Coronary artery (tissue), 2 donors: Measurements from ENCODE around the gene SCAP.

Experiments
- DNase-seq: peaks from one replicate; pipeline ENCODE4 v3.0.0-alpha.2; 2017; ENCODE audit warnings: low spot score
- H3K27ac ChIP-seq, 2 donors: fragments of 200-600 bp; sonication (generic); one replicate each; pipeline ENCODE4 v1.5.1; 2016 to 2019
- H3K4me3 ChIP-seq: fragments of 200-600 bp; sonication (generic); 2 replicates; pipeline ENCODE4 v1.5.1; 2016; ENCODE audit warnings: mild to moderate bottlenecking, moderate library complexity
- CTCF ChIP-seq: fragments of 200-600 bp; sonication (generic); IDR thresholded peaks from one replicate; pipeline ENCODE4 v1.5.1; 2019; ENCODE audit warnings: antibody characterized with exemption

Gene SCAP

GRCh38 chr3:47441796-47442551 is 33.8 kb downstream of the SCAP start:
- no peak overlapping the region for H3K4me3 ChIP-seq
- no peak overlapping the region for H3K27ac ChIP-seq
- no peak for TF ChIP-seq CTCF
- no peak for DNase-seq

- Histone ChIP-seq H3K27ac (no peak overlapping the region), H3K4me3 (no peak overlapping the region)
- TF ChIP-seq CTCF: no peak
- DNase-seq: no peak
Observed at GRCh38 chr3:47440131-47440530, 35.6 kb downstream of the SCAP start.

- no peak for DNase-seq
- TF ChIP-seq CTCF: no peak
- Histone ChIP-seq H3K27ac (no peak overlapping the region), H3K4me3 (no peak overlapping the region)
Observed at GRCh38 chr3:47436180-47436579, 39.6 kb downstream of the SCAP start.

GRCh38 chr3:47434849-47435248 is 40.9 kb downstream of the SCAP start:
- Histone ChIP-seq H3K4me3 (no peak overlapping the region), H3K27ac (no peak overlapping the region)
- TF ChIP-seq CTCF: no peak
- no peak for DNase-seq

- no peak overlapping the region for H3K27ac ChIP-seq
- no peak overlapping the region for H3K4me3 ChIP-seq
- DNase-seq: no peak
- no peak for TF ChIP-seq CTCF
Observed at GRCh38 chr3:47433796-47434195, 41.9 kb downstream of the SCAP start.

- DNase-seq: no peak
- H3K4me3 ChIP-seq: no peak overlapping the region
- no peak for TF ChIP-seq CTCF
Observed at GRCh38 chr3:47432673-47433072, 43.1 kb downstream of the SCAP start.

GRCh38 chr3:47431225-47431624 is 44.5 kb downstream of the SCAP start:
- Histone ChIP-seq H3K4me3 (no peak overlapping the region), H3K27ac (no peak overlapping the region)
- DNase-seq: no peak
- no peak for TF ChIP-seq CTCF

More at GRCh38 chr3:47432673-47433072, 43.1 kb downstream of the SCAP start:
- no peak overlapping the region for H3K27ac ChIP-seq
